GM03348 (cell line): ENCODE data around the gene RPL10.

Experiments
- DNase-seq: peaks from one replicate; pipeline ENCODE4 v3.0.0; 2012; ENCODE audit warnings: low spot score

Gene RPL10

DNA sequence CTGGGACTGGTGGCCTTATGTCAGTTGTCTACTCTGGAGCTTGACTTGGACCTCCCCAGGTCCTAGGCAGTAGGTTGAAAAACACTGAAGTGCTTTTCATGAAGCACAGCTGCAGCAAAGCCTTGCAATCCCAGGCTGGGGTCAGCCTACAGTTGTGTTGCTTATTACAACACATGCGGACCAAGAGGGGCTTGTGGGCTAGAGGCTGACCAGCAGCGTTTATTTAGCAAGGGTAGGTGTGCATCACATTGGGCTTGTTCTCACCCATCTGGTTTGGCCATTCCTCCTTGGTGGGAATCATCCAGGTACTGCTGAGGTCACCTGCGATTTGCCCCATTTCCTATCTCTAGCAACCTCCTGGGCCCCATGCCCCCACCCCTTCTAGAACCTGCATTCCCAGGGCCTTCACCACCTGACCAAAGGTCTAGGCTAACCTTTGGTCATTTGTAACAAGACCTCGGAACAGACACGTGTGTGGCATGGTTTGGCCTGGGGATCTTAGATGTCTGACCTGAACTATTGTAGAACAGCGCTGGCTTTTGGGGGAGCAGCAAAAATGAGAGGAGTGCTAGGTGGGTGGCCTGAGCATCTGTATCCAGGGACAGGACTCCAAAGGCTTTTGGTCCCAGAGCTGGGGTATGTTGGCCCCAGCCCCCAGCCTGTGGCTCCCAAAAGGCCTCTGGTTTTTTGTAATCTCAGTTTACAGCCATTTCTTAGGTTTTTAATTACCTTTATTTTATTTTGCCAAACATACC, 3.0 kb downstream of the RPL10 start:
- DNase-seq, result no peak

DNA sequence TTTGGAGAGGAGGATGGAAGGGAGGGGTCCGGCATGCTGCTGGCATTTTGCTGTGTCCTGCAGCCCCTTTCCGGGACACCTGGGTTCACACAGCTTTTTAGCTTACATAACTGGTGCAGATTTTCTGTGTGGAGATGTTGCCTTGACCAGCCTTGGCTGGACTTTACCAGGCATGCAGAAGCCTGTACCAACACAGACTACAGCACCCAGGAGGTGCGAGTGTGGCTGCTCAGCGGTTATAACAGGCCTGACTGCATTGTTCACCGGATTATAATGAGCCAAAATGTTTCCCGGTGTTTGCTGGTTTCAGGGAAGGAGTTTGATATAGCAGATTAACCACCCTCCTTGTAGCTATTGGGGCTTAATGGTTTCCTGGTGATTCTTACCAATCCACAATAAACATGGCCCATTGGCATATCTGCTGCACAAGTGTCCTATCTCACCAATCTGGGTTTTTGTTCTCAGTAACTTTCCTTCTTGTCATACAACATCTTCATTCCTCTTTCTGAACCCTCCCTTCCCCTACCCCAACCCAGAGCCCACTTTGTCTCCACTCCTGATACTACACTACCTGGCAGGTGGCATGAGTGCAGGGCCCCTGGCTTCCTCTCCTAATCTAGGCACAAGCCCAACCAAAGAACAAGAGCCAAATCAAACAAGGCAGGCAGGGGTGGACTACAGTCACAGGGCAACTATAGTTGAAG, 3.9 kb downstream of the RPL10 start:
- no peak for DNase-seq

GRCh38 chrX:154402622-154403127, 4.5 kb downstream of the RPL10 start:
- DNase-seq, result no peak

- no peak for DNase-seq
These were observed 5.0 kb downstream of the RPL10 start for GRCh38 chrX:154403192-154403591.

DNA sequence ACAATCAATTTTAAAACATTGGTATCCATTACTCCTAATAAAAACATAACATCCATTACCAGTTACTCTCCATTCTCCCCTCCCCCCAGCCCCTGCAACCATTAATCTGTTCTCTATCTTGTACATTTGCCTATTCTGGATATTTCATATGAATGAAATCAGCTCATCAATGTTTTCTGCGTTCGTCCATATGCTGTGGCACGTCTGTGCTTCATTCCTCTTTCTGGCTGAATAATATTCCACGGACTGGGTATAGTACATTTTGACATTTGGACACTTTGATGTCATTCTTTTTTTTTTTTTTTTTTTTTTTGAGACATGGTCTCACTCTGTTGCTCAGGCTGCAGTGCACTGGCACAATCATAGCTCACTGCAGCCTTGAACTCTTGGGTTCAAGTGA, 5.7 kb downstream of the RPL10 start:
- DNase-seq, result no peak

DNA sequence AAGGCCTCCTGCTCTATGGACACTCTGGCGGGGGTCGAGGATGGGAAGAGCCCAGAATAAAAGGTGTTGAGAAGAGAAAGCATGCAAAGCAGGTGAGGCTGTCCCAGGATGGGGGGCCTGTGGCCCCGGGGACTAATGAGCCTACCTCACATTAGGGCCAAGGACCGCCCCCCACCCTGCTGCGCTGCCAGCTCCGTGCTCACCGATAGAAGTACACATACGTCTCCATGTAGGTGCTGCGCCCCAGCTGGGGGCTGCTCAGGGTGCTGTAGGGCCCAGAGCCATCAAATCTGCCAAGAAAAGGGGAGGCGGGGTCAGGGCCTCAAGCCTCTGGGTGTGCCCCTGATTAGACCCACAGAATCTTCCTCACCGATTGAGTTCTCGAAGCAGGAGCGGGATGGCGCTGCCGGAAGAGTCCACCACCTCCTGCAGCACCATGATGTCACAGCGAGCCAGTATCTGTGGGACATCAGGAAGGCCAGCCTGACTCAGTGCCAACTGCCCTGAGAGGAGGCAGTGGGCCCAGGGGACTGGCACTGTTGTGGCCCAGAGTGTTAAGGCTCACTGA, 6.5 kb downstream of the RPL10 start:
- no peak for DNase-seq

DNA sequence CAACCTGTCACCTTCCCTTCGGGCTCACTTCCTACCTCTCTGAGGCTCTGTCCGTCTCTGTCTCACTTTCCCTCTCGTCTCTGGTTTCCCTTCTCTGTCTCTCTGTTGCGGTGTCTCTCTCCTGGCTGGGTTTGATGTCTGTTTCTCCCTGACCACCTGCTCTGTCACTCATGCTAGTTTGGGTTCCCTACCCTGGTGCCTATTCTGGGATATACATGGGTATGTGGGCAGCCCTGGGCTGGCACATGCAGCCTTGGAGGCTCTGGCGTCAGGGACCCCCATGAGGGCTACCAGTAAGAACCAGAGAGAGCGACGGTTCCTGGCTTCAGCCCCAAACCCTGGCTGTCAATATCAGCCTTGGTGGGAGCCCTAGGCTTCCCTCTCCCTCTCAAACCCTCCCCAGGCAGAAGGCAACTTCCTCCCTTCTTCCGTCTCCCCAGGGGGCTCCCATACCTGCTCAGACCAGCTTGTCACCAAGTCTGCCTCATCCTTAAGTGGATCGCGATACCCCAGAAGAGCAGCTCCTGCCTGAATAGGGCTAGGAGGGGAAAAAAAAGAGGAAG, 10.6 kb downstream of the RPL10 start:
- no peak for DNase-seq

DNA sequence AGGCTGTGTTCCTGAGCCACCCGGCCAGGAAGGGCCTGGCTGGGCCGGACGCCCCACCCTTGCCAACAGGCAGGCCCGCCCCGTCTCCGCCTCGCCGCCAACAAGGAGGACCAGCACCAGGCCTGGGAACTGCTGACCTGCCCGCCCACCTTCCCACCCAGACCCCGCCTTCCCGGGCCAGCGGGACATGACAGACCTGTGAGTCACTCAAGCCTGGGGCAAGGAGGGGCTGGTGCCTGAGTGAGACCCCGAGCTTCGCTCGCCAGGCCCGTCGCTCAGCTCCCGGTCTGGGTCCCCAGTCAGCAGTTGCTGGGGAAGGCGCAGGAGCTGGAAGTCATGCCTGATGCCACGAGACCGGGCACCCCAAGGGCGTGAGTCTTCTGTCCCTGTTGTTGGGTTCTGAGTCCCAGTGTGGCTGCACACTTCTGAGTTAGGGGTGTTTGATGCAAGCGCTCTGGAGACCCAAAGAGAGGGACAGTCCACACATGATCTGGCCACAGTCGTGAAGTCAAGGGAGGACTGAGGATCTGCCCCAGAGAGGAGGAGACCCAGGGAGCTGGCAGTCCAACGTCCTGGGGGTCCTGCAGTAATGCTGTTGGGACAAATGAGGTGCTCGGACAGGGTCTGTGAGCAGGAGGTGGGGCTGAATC, 11.2 kb downstream of the RPL10 start, which contains the start of gene DNASE1L1:
TSS of gene DNASE1L1 (minus strand) at position 33 of the 650 bp plus-strand sequence. CDS start 3,686 bp downstream, outside the sequence.
- DNase-seq, result peak; percentile 82

- peak; percentile 56 for DNase-seq
These were observed 13.8 kb downstream of the RPL10 start for GRCh38 chrX:154411981-154412340.

GRCh38 chrX:154412468-154412867, 14.3 kb downstream of the RPL10 start:
- DNase-seq, result no peak

DNA sequence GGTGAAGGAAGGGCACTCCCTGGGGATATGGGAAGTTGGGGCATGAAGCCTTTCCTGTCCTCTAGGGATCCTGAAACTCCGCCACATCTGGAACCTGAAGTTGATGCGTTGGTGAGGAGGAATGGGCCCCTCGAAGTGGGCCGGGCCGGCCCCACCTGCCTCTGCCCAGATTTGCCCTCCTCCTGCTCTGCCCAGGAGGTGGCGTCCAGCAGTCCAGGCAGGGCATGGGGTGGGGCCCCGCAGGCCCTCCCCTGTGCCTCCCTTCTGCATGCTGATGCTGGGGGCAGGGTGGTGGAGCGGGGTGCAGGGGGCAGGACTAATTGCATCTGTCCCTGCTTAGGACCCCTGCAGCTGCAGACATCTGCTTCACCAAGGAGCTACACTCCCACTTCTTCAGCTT, 15.0 kb downstream of the RPL10 start:
- DNase-seq, result no peak

GRCh38 chrX:154417157-154417556, 19.0 kb downstream of the RPL10 start:
- DNase-seq, result no peak

DNA sequence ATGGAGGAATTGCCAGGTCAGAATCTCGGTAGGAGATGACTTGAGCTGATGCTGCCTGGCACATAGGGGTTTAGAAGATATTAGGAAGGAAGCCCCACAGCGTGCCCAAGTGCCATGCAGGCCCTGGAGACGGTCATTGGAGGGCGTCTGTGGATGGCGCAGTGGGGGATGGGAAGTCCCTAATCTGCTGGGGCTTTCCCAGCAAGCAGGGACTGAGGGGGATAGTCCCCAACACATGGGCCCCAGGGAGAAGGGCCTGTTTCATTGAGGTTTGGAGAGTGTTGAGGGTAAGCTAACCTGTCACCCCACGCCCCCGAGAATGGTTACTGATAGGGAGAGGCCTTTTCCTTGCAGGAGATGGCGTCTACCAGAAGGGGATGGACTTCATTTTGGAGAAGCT, 21.0 kb downstream of the RPL10 start:
- DNase-seq, result no peak

- DNase-seq, result no peak
These were observed 21.7 kb downstream of the RPL10 start for GRCh38 chrX:154419688-154420401.

GRCh38 chrX:154420402-154420756, 22.2 kb downstream of the RPL10 start:
- no peak for DNase-seq

DNA sequence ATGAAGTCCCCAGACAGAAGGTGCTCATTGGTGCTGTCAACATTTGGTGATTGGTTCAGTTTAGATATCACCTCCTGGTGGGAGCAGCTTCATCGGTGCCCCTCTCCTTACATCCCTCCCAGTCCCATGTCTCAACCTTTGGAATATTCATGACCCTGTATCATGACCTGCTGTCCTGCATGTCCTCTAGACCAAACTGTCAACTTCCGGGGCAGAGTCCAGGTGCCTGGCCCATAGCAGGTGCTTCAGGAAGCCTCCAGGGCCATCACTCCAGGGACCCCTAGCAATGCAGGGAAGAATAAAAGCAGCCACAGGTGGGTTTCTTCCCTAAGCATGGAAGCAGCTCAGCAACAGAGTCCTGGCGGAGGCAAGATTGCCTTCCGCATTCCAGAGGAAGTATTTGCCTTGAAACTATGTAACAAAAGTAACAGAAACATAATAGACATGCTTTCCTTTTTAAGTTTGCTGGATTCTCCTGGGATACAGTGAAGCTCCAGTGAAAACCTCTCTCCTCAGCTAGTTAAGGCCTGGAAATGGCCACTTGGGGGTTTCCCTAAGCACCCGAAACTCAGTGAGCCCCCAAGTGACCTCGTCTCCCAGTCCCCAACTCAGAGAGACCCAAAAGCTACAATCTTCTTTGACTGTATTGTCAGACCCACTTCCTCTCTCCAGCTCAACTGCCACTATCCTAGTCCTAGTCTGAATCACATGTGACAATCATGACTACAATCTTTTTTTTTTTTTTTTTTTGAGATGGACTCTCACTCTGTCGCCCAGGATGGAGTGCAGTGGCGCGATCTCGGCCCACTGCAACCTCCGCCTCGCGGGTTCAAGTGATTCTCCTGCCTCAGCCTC, 29.0 kb downstream of the RPL10 start:
- no peak for DNase-seq

- DNase-seq, result peak; percentile 95
These were observed 30.3 kb downstream of the RPL10 start, which contains the start of gene ATP6AP1 for GRCh38 chrX:154428176-154429171. TSS of gene ATP6AP1 (plus strand) at chrX:154428677. CDS start at chrX:154428693, 16 bp downstream.

- no peak for DNase-seq
These were observed 31.5 kb downstream of the RPL10 start for GRCh38 chrX:154429711-154430110.

DNA sequence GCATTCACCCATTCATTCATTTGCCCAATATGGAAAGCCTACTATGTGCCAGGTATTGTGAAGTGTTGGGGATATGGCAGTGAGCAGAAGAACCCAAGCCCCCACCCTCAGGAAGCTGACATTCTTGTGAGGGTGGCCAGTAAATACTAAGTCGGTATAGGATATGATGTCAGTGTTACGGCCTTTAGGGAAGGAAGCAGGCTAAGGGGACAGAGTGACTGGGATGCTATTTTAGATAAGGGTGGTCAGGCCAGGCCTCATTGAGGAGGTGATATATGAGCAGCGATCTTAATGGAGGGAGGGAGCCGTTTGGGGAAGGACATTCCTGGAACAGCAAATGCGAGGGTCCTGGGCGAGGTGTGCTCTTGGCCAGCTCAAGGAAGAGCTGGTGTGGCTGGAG, 32.3 kb downstream of the RPL10 start:
- DNase-seq, result no peak
